Activated naive CD4-positive, alpha-beta T cell treated with anti-CD3 and anti-CD28 coated beads, Interleukin-2, amount 50 U/mL, for 16 hours (primary cell): ENCODE data around the gene TMEM43.
"Not testable (repeated sequence)": the region's sequence is repeated elsewhere in the genome, so short reads cannot be mapped to it uniquely, and the experiment has no call there.

Source experiments
- DNase-seq: peaks from one replicate; pipeline ENCODE4 v3.0.0-alpha.2; 2020

Gene TMEM43, protein sequence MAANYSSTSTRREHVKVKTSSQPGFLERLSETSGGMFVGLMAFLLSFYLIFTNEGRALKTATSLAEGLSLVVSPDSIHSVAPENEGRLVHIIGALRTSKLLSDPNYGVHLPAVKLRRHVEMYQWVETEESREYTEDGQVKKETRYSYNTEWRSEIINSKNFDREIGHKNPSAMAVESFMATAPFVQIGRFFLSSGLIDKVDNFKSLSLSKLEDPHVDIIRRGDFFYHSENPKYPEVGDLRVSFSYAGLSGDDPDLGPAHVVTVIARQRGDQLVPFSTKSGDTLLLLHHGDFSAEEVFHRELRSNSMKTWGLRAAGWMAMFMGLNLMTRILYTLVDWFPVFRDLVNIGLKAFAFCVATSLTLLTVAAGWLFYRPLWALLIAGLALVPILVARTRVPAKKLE

GRCh38 chr3:14124615-14125192 is at the start of gene TMEM43, which contains the start of gene CHCHD4:
Gene TMEM43, plus strand, starts transcription at chr3:14125052. Its CDS starts 142 bp downstream, at chr3:14125194.
Gene CHCHD4, minus strand, starts transcription at chr3:14124870. Its CDS starts 194 bp downstream, at chr3:14124676.
- DNase-seq, result peak; percentile 98

GRCh38 chr3:14075233-14075632 is 49.6 kb upstream of the TMEM43 start:
- DNase-seq, result not testable (repeated sequence)

- DNase-seq, result no peak
Observed at GRCh38 chr3:14077310-14077709, 47.5 kb upstream of the TMEM43 start.

GRCh38 chr3:14082108-14082657 is 42.7 kb upstream of the TMEM43 start:
- DNase-seq, result peak; percentile 16

- not testable (repeated sequence) for DNase-seq
Observed at GRCh38 chr3:14087461-14087860, 37.4 kb upstream of the TMEM43 start.

- DNase-seq, result not testable (repeated sequence)
Observed at GRCh38 chr3:14091959-14092358, 32.9 kb upstream of the TMEM43 start.

DNA sequence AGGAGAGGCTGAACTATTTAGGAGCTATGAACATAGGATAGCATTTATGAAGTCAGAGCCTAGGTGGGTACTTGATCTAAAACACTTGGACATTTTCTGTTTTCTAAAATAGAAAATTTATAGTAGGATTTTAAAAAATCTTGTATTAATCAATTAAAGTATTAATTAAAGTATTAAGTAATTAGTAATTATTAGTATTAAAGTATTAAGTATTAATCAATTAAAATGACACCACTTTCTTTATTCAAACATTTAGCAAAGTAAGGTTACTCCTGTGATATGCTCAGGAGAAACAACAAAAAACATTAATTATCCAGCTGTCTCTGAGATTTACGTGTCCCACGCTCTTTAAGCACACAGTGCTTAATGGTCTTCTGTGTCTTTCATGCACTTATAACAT is 32.4 kb upstream of the TMEM43 start:
- DNase-seq, result no peak

GRCh38 chr3:14093831-14094230 is 31.0 kb upstream of the TMEM43 start:
- no peak for DNase-seq

- DNase-seq, result no peak
Observed at GRCh38 chr3:14096742-14097141, 28.1 kb upstream of the TMEM43 start.

DNA sequence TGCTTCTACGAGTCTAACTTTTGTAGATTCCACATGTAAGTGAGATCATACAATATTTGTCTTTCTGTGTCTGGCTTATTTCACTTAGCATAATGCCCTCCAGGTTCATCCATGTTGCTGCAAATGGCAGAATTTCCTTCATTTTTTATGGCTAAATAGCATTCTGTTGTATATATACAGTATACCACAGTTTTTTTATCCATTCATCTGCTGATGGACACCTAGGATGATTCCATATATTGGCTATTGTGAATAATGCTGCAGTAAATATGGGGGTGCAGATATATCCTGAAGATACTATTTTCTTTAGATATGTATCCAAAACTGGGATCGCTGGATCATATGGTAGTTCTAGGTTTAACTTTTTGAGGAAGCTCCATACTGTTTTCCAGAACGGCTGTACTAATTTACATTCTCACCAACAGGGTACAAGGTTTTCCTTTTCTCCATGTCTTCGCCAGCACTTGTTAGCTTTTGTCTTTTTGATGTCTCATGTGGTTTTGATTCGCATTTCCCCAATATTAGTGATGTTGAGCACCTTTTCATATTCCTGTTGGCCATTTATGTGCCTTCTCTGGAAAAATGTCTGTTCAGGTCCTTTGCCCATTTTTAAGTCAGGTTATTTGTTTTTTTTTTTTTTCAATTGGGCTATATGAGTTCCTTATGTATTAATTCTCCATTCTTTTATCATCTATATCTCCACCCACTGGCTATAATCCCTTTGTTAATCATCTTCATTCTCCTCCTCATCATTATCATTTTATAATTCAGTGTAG is 27.0 kb upstream of the TMEM43 start:
- no peak for DNase-seq

- DNase-seq, result not testable (repeated sequence)
Observed at GRCh38 chr3:14109821-14110220, 15.0 kb upstream of the TMEM43 start.

- DNase-seq, result no peak
Observed at GRCh38 chr3:14110699-14111098, 14.2 kb upstream of the TMEM43 start.

GRCh38 chr3:14113965-14114635 is 10.8 kb upstream of the TMEM43 start:
- no peak for DNase-seq

GRCh38 chr3:14117468-14118399 is 7.1 kb upstream of the TMEM43 start:
- no peak for DNase-seq

DNA sequence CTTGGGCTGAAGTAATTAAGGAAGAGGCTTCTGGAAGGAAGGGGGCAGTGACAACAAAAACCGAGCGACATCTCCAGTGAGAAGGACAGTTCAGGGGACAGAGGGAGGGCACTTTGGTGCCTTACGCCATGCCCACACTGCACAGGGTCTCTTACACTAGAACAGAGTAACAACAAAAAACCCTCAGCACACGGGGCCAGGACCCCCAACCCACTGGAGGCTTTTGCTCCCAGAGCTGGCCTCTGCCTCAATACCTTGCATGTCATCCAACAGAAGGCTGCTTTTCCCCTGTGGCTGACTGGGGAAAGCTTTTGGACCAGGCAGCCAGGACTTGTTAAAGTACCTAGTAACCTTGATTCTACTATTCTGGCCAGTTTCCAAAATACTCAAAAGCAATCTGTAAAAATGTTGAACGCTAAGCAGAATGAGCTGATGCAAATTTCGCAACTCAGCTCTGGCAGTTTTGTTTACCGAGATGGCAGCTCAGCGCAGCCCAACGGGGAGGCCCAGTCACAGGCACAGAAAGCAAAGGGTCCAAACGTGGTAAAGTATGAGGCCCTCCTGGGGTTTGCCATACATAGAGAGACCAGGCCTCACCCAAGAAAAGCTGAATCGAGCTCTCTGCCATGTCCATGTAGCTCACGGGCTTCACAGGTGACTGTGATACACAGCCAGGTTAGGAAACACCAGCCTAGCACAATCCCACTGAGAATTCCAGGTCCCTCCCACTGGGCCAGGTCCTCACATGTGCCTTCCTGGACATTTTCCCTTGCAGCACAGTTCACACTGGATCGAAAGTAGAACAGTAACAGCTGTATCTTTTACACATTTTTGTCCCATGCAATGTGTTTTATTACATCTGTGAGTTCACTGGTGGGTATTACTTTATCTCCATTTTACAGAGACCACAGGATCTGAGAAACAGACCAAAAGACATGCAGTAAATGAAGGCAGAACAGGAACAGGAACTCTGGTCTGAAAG is 6.2 kb upstream of the TMEM43 start:
- no peak for DNase-seq

DNA sequence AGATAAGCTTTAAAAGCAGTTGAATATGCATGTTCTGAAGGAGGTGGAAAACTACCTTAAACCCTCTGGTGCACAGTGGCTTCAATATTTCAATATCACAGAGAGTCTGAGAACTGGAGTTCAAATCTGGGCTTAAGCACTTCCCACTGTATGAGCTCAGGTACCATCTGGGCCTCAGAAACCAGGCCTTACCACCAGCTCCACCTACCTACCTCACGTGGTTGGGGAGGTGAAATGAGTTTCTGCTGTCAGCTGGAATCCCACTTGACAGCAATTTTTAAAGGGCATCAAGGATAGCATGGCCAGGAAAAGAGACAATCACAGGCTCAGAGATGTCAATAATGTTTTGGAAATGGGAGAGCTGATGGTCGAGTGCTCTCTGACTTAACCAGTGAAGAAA is 5.2 kb upstream of the TMEM43 start:
- no peak for DNase-seq

- no peak for DNase-seq
Observed at GRCh38 chr3:14120111-14120920, 4.5 kb upstream of the TMEM43 start.

- DNase-seq, result not testable (repeated sequence)
Observed at GRCh38 chr3:14120921-14121448, 3.9 kb upstream of the TMEM43 start.

DNA sequence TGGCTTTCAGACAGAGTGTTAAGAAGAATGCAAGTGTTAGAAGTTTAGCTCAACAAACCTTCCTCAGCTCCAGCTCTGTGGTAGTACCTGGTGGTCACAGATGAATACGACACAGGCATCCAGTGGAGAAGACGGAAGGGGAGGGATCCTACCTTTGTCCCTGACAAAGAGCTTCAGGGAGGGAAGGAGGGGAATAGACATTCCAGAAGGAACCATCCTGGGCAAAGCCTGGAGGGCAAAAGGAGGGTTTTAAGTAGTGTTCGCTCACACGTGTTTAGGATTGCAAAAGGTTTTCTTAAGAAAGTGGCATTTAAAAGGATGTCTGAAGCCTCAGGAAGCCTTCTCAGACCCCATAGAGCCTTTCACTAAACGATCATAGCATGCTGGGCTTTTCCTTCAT is 3.0 kb upstream of the TMEM43 start:
- DNase-seq, result no peak
